GM21447 (cell line): Measurements from ENCODE around the gene BET1.
"Not testable (repeated sequence)": the region's sequence is repeated elsewhere in the genome, so short reads cannot be mapped to it uniquely, and the experiment has no call there.

Source experiments
- ATAC-seq: cut with Tn5 transposase; IDR thresholded peaks from one replicate; pipeline ENCODE4 v1.9.1; 2021; ENCODE audit not compliant: unreplicated experiment

The BET1 gene

GRCh38 chr7:94004024-94004951, at the start of gene BET1:
BET1 (minus strand) TSS chr7:94004355; CDS start chr7:94004216, 139 bp downstream.
- ATAC-seq: peak; percentile 96

- ATAC-seq: no peak
These were observed 49.4 kb upstream of the BET1 start for GRCh38 chr7:94053532-94053931.

DNA sequence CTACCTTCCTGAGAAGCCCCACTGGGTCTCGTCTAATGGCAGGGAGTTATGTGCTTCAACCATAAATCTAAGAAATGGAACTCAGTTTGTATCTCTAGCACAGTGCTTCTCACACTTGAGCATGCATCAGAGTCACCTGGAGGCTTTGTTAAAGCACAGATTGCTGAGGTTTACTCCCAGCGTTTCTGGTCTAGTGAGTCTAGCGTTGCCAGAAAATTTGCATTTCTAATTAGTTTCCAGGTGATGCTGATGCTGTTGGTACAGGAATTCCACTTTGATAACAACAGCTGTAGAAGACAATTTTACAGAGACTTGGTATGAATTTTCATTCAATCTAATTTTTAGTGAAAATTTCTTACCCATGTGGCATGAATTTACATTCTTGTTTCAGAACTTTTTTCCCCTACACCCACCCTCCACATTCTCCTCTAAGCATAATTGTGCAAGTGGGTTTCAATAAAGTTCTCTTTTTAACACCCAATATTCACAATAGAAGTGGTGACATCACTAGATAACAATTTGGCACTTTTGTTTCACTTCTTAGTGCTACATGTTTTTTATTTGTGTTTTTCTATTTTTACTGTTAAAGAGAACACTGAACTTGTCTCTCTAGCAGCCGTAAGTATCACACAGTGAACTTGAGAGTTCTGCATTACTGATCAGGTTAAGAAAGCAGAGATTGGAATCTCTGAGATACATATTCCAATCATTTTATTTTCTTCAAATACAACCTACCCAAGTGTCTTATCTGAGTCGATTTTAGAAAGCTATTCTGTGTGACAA, 48.4 kb upstream of the BET1 start:
- ATAC-seq: peak; percentile 52

DNA sequence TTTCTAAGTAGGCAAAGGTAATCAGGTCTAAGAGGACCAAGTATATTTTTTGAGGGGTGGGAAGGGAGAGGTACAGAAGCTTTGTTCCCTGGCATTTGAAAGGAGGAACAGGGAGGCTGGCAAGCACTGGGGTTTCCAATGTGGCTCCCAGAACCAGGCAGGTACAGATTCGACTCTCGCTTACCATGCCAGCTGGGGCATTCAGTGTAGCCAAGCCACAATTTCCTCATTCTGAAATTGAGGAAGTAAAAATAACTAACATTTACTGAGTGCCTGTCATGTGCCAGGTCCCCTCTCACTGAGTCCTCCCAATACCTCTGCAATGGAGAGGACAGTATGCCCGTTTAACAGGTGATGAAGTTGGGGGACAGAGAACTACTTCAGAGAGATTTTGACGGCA, 45.9 kb upstream of the BET1 start:
- ATAC-seq: peak; percentile 79

DNA sequence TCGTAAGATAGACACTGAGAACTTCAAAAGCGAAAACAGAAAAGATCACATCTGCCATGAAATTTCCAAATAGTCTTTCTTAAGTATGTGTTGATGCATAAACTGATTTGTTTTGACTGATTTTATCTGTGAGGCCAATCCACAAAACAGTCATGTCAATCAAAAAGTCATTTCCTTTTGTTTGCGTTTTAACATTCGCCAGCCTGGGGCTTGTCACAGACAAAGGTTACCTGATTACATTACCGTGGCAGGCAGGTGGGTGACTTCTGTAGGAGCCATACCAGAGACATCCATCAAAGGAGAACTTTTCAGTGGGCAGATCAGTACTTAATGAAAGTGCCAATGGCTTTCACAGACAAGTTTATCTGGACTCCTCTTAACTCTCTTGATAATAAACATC, 45.5 kb upstream of the BET1 start:
- peak; percentile 31 for ATAC-seq

GRCh38 chr7:94048755-94049154, 44.6 kb upstream of the BET1 start:
- ATAC-seq: no peak

DNA sequence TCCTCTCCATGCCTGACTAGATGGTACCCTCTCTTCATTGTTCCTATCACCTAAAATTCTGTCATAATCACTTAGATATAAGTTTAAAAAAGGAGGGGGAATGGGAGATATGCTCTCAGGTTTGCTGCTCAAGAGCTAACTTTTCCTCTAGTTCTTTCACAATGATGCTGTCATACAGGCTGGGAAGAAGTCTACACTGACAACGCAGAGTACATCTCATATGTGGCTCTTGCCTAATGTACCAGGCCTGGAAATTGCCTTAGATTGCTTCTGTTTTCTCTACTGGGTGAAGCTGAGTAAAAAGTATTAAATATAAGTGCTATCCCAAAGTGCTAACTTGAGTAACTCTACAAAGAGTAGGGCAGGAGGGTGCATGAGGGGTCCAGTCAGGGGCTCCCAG, 43.8 kb upstream of the BET1 start:
- no peak for ATAC-seq

- ATAC-seq: no peak
These were observed 41.4 kb upstream of the BET1 start for GRCh38 chr7:94045581-94045980.

- no peak for ATAC-seq
These were observed 40.7 kb upstream of the BET1 start for GRCh38 chr7:94044806-94045205.

- ATAC-seq: no peak
These were observed 39.1 kb upstream of the BET1 start for GRCh38 chr7:94043299-94043698.

DNA sequence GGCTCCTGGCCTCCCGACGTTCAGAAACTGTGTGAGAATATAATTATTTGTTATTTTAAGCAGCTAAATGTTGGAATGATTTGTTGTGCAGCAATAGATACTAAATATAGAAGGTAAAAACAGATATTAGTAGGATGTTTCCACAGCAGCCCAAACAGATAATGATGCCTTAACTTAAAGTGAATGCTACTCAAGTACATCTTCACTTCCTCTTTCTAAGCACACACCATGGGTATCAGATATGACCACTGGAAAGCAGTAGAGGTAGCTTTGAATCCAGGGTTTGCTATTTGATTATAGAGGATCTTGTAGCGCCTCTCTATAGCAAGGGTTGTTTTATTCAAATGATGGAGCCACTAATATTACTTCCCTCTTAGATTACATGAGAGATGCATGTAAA, 38.2 kb upstream of the BET1 start:
- peak; percentile 92 for ATAC-seq

- no peak for ATAC-seq
These were observed 37.4 kb upstream of the BET1 start for GRCh38 chr7:94041529-94041928.

DNA sequence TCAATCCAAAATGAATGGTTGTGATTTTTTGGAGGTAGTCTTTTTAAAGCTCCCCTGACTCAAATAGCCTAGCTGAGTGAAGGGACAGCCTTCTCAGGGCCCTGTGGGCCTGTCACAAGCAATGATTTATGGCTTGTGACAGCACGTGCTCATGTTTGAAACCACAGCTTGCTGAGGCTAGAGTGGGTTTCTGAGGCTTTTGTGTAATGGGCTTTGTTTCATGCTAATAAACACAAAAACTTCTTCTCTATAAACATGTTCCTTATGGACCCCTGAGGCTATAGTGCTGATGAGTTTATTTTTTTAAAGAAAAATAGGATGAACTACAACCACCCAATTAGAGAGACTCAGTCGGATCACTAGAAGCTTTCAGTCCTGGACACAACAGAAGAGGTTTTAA, 36.1 kb upstream of the BET1 start:
- ATAC-seq: no peak

DNA sequence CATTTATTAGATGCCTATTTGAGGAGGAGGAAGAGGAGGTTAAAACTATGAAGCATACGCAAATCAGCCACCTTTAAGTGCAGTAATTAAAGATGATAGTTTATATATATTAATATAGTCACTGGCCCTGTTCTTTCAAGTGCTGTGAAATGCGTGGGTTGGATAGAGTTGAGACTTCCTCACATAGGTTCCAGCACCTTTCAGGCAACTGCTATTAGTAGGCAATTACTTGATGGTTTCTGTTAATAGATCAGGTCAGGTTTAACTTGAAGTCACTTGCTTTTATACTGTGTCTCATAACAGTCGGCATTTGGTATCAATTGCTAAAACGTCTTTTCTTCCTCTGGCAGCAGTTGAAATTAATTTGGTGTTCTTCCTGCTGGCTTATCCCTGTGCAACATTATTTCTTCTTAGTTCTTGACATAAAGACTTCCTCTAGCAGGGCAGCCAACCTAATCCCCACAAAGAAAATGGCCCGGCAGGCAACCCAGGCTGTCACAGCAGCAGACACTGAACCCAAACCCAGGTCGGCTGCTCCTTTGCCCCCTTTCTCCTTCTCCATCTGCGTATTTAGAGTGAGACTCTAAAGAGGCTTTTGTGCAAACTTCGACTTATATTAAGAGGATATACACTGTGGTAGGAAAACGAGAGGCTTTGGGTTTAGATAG, 35.3 kb upstream of the BET1 start:
- ATAC-seq: no peak

GRCh38 chr7:94031865-94032264, 27.7 kb upstream of the BET1 start:
- no peak for ATAC-seq

- no peak for ATAC-seq
These were observed 26.5 kb upstream of the BET1 start for GRCh38 chr7:94030634-94031033.

DNA sequence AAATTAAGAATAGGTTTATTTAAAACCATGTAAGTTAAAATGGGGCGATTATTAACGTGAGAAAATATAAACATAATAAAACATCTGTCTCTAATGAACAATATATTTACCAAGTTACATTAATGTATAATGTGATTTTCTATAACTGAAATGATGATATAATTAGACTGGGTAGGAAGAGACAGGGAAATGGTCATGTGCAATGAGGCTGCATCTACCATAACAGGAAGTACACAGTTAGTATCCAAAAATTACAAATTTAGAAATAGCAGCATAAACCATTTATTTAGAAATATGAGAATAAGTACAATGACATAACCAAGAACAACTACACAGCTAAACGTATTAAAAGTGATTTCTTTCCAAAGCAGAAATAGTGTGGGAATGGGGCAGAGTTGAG, 25.8 kb upstream of the BET1 start:
- ATAC-seq: no peak

DNA sequence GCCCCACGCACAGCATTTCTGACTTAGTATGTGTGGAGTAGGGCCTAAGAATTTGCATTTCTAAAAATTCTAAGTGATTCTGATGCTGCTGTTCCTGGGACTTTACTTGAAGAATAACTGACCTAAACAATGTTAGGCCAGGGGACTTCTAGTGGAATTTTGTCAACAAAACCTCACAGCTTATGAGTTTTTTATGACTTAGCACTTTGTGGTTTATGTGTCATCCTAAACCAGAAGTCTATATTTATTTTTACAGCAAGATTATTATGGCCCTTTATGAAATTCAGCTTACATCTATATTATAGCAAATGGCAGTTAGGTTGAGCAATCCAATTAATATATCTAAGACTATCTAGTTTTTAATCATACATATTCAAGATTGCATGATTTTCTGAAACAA, 24.6 kb upstream of the BET1 start:
- ATAC-seq: no peak

- not testable (repeated sequence) for ATAC-seq
These were observed 22.5 kb upstream of the BET1 start for GRCh38 chr7:94026619-94027018.

DNA sequence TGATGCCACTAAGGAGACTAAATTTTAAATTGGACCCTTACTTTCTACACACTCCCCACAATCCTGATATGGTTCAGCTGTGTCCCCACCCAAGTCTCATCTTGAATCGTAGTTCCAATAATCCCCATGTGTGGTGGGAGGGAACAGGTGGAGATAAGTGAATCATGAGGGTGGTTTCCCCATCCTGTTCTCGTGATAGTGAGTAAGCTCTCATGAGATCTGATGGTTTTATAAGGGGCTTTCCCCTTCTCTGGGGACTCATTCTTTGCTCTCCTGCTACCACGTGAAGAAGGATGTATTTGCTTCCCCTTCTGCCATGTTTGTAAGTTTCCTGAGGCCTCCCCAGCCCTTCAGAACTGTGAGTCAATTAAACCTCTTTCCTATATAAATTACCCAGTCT, 18.4 kb upstream of the BET1 start:
- ATAC-seq: no peak

- no peak for ATAC-seq
These were observed 12.6 kb upstream of the BET1 start for GRCh38 chr7:94016786-94017185.

DNA sequence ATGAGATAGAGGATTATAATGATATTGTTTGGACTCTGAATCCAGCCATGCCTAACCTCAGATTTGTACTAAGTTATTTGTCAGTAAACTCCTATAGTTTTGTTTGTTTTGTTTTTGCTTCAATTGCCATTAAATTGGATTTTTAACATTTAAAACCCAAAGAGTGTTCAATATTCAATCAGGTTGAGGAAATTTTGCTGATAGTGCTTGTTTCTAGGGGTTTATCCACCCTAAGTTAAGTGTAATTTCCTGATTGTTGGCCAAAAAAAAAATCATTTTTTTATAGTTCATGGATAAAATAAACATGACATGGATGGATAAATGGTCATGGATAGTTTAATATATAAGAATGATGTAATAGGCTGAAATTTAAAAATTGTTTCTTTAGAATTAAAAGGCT, 11.4 kb upstream of the BET1 start:
- no peak for ATAC-seq
